GM19240 (cell line): Measurements from ENCODE around the gene PLOD2.

ENCODE experiments used
- DNase-seq: peaks from one replicate; pipeline ENCODE4 v3.0.0; 2011; ENCODE audit warnings: low spot score; ENCODE audit not compliant: insufficient read length

Gene PLOD2

GRCh38 chr3:146160964-146161662, at the start of gene PLOD2:
Gene PLOD2 (minus strand): TSS chr3:146161184. CDS start chr3:146160989, 195 bp downstream.
- no peak for DNase-seq

GRCh38 chr3:146209371-146209770, 48.4 kb upstream of the PLOD2 start:
- no peak for DNase-seq

GRCh38 chr3:146203776-146204175, 42.8 kb upstream of the PLOD2 start:
- DNase-seq: no peak

- no peak for DNase-seq
Observed at GRCh38 chr3:146200461-146201220, 39.7 kb upstream of the PLOD2 start.

- DNase-seq: no peak
Observed at GRCh38 chr3:146199762-146200161, 38.8 kb upstream of the PLOD2 start.

- DNase-seq: no peak
Observed at GRCh38 chr3:146196789-146197188, 35.8 kb upstream of the PLOD2 start.

GRCh38 chr3:146195605-146196004, 34.6 kb upstream of the PLOD2 start:
- DNase-seq: no peak

GRCh38 chr3:146195030-146195429, 34.0 kb upstream of the PLOD2 start:
- DNase-seq: no peak

- no peak for DNase-seq
Observed at GRCh38 chr3:146191051-146191450, 30.1 kb upstream of the PLOD2 start.

- no peak for DNase-seq
Observed at GRCh38 chr3:146189519-146190173, 28.7 kb upstream of the PLOD2 start.

- no peak for DNase-seq
Observed at GRCh38 chr3:146187334-146187950, 26.5 kb upstream of the PLOD2 start.

GRCh38 chr3:146184241-146185015, 23.4 kb upstream of the PLOD2 start:
- DNase-seq: no peak

- no peak for DNase-seq
Observed at GRCh38 chr3:146181216-146181615, 20.2 kb upstream of the PLOD2 start.

GRCh38 chr3:146180376-146180775, 19.4 kb upstream of the PLOD2 start:
- DNase-seq: no peak

- no peak for DNase-seq
Observed at GRCh38 chr3:146178006-146178689, 17.2 kb upstream of the PLOD2 start.

- no peak for DNase-seq
Observed at GRCh38 chr3:146177519-146177918, 16.5 kb upstream of the PLOD2 start.

GRCh38 chr3:146177072-146177471, 16.1 kb upstream of the PLOD2 start:
- no peak for DNase-seq

GRCh38 chr3:146172586-146172985, 11.6 kb upstream of the PLOD2 start:
- DNase-seq: no peak

- no peak for DNase-seq
Observed at GRCh38 chr3:146170591-146170990, 9.6 kb upstream of the PLOD2 start.

GRCh38 chr3:146169891-146170290, 8.9 kb upstream of the PLOD2 start:
- no peak for DNase-seq

GRCh38 chr3:146166826-146167225, 5.8 kb upstream of the PLOD2 start:
- DNase-seq: no peak
